Omental fat pad (tissue), 4 donors: ENCODE measurements around the gene FSTL4. TPM values are rescaled to one million over a fixed set of nuclear protein-coding genes. Genes with fewer than 3 reads are reported as not detected.

Experiments used
- ATAC-seq: fragments of 150-250 bp; one replicate; pipeline ENCODE4 v1.9.1; 2016; ENCODE audit warnings: mild to moderate bottlenecking, moderate library complexity; ENCODE audit not compliant: low FRiP score
- DNase-seq: peaks from one replicate; pipeline ENCODE4 v3.0.0-alpha.2; 2019; ENCODE audit warnings: low spot score
- CTCF ChIP-seq, 3 donors: fragments of 450-650 bp; IDR thresholded peaks; one replicate each; pipeline ENCODE4 v1.5.1; 2016 to 2017; ENCODE audit warnings: antibody characterized with exemption in 3 of 3, mild to moderate bottlenecking in 3 of 3, moderate library complexity in 2 of 3
- total RNA-seq, 4 donors: library from RNA; depleted of rRNA; stranded (reverse); fragments of >200 nt; gene quantifications; one replicate each; pipeline ENCODE4 v1.1.0, GENCODE V29; 2016

Gene FSTL4
- total RNA-seq, 4 donors from 2014 or later: 0.32 TPM; not detected in 3

- DNase-seq (no peak), ATAC-seq (no peak)
- TF ChIP-seq CTCF (IDR thresholded peaks at IDR 0.05): no peak
Observed at GRCh38 chr5:133637206-133637605, 24.9 kb upstream of the FSTL4 start.

- no peak for TF ChIP-seq CTCF (IDR thresholded peaks at IDR 0.05)
- no peak for DNase-seq
- ATAC-seq: no peak
Observed at GRCh38 chr5:133635051-133635450, 22.7 kb upstream of the FSTL4 start.

- no peak for ATAC-seq
- DNase-seq: no peak
- TF ChIP-seq CTCF (IDR thresholded peaks at IDR 0.05): no peak
Observed at GRCh38 chr5:133627180-133627579, 14.8 kb upstream of the FSTL4 start.

GRCh38 chr5:133624316-133624715 is 12.0 kb upstream of the FSTL4 start:
- no peak for ATAC-seq
- no peak for DNase-seq
- no peak for TF ChIP-seq CTCF (IDR thresholded peaks at IDR 0.05)

- DNase-seq: no peak
- no peak for TF ChIP-seq CTCF (IDR thresholded peaks at IDR 0.05)
- no peak for ATAC-seq
Observed at GRCh38 chr5:133618141-133618540, 5.8 kb upstream of the FSTL4 start.

GRCh38 chr5:133613743-133614142 is 1.4 kb upstream of the FSTL4 start:
- ATAC-seq: no peak
- no peak for DNase-seq
- no peak for TF ChIP-seq CTCF (IDR thresholded peaks at IDR 0.05)

GRCh38 chr5:133613184-133613583 is 843 bp upstream of the FSTL4 start:
- DNase-seq (no peak), ATAC-seq (no peak)
- TF ChIP-seq CTCF (IDR thresholded peaks at IDR 0.05): no peak
